22Rv1 (cell line): ENCODE data around the gene UQCR10.

Experiments used
- ZFX ChIP-seq: fragments of 450-650 bp; IDR thresholded peaks from 2 replicates; pipeline ENCODE4 v1.6.1; 2017; ENCODE audit warnings: antibody characterized with exemption, borderline replicate concordance
- TF ChIP-seq, protein P1 (sequence below): fragments of 450-650 bp; IDR thresholded peaks from 2 replicates; pipeline ENCODE4 v1.5.1; 2017; ENCODE audit warnings: mild to moderate bottlenecking

DNA sequence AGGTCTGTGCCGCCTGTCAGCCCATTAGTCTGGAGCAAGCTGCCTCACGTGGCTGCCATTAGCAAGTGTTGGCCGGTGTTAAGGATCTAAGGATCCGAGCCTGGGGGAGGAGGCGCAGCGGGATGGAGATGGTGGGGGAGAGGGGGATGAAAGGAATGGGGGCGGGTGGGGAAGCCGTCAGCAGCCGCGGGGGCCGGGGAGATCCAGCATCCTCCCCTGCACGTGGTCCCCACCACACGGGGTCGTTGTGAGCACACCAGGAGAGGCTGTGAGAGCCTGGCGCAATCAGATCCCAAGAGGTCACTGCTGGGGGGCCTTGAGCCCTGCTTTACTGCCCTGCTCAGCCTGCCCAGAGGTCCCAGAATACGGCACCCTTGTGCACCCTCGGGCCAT, 40.0 kb upstream of the UQCR10 start:
- TF ChIP-seq, protein P1, sequence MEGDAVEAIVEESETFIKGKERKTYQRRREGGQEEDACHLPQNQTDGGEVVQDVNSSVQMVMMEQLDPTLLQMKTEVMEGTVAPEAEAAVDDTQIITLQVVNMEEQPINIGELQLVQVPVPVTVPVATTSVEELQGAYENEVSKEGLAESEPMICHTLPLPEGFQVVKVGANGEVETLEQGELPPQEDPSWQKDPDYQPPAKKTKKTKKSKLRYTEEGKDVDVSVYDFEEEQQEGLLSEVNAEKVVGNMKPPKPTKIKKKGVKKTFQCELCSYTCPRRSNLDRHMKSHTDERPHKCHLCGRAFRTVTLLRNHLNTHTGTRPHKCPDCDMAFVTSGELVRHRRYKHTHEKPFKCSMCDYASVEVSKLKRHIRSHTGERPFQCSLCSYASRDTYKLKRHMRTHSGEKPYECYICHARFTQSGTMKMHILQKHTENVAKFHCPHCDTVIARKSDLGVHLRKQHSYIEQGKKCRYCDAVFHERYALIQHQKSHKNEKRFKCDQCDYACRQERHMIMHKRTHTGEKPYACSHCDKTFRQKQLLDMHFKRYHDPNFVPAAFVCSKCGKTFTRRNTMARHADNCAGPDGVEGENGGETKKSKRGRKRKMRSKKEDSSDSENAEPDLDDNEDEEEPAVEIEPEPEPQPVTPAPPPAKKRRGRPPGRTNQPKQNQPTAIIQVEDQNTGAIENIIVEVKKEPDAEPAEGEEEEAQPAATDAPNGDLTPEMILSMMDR: peak; percentile 26; the same call in 1 of the 2 replicates
- TF ChIP-seq ZFX: no peak
